ENCODE measurements around the gene CINP. TPM values are rescaled to one million over a fixed set of nuclear protein-coding genes. Genes with fewer than 3 reads are reported as not detected.
A peak's percentile ranks its signal among the peaks of the same experiment; 100 is the strongest.

CINP gene
- total and polyA plus RNA-seq, 2 of the 8 experiments (the other 6 are each of a cell fraction or from before 2014, with no cell fraction given), result 47.8 to 51.6 TPM

DNA sequence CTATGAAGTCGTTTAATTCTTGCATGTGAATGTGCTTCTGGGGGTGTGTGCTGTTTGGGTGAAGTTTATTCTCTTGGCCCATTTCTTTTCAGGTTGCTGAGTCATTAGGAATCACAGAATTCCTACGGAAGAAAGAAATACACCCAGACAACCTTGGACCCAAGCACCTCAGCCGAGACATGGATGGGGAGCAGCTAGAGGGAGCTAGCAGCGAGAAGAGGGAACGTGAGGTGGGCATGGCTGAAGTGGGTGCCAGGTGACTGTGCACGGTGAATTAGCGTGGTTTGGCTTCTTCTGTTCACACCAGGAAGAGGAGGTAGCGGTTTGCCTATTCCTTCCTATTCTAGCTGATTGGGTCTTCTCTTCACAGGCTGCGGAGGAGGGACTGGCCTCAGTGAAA, 24.0 kb downstream of the CINP start:
- POLR2A ChIA-PET (ENCODE audit: partially characterized antibody), result interaction anchor here (1.2 kb wide), 1 partner anchor 9 kb away, joined by 3 read pairs; no protein-coding TSS in a partner anchor

More for the DNA sequence above, 24.0 kb downstream of the CINP start:
- no peaks in the 10 kb centered on the region for H3K27me3 ChIP-seq (replicated peaks in 1 of 4; ENCODE audit: control insufficient read depth in 3 of 4, extremely low read depth in 1 of 4, insufficient read depth in 3 of 4, low read length in 3 of 4)
- H2BK20ac ChIP-seq (ENCODE audit: low read length), result no peak overlapping the region
- no peaks in the 10 kb centered on the region for H3K23me2 ChIP-seq (ENCODE audit: low read depth, low read length)
- no peaks in the 10 kb centered on the region; a peak in 1 of 7 replicates for H3K4me1 ChIP-seq (replicated peaks in 1 of 4; ENCODE audit: control insufficient read depth in 3 of 4, insufficient read depth in 4 of 4, low read length in 3 of 4)
- no peak overlapping the region; the same call in 1 of the 2 replicates for H2BK5ac ChIP-seq (ENCODE audit: low read depth, low read length)
- TF ChIP-seq, protein P1, sequence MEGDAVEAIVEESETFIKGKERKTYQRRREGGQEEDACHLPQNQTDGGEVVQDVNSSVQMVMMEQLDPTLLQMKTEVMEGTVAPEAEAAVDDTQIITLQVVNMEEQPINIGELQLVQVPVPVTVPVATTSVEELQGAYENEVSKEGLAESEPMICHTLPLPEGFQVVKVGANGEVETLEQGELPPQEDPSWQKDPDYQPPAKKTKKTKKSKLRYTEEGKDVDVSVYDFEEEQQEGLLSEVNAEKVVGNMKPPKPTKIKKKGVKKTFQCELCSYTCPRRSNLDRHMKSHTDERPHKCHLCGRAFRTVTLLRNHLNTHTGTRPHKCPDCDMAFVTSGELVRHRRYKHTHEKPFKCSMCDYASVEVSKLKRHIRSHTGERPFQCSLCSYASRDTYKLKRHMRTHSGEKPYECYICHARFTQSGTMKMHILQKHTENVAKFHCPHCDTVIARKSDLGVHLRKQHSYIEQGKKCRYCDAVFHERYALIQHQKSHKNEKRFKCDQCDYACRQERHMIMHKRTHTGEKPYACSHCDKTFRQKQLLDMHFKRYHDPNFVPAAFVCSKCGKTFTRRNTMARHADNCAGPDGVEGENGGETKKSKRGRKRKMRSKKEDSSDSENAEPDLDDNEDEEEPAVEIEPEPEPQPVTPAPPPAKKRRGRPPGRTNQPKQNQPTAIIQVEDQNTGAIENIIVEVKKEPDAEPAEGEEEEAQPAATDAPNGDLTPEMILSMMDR (IDR thresholded peaks at IDR 0.05; ENCODE audit: control extremely low read depth in 1 of 3, insufficient read depth in 1 of 3, low read depth in 1 of 3, low read length in 3 of 3), result peak; percentile 24 to 48 (median 35); a peak in 3 of 4 replicates
- no peak for TF ChIP-seq TBP (IDR thresholded peaks at IDR 0.05; ENCODE audit: low read depth, low read length)
- peak in 1 of 2 experiments; percentile 33; a peak in 1 of 4 replicates for TF ChIP-seq RAD21 (IDR thresholded peaks at IDR 0.05 in 1 of 2, conservative IDR thresholded peaks at IDR 0.05 in 1 of 2; ENCODE audit: low read depth in 2 of 2, low read length in 2 of 2)
- no peak for TF ChIP-seq BRCA1 (IDR thresholded peaks at IDR 0.05; ENCODE audit: low read depth, low read length)
- H3K79me2 ChIP-seq (ENCODE audit: control insufficient read depth in 1 of 2, insufficient read depth in 2 of 2, low read length in 2 of 2), result no peaks in the 10 kb centered on the region
- FAIRE-seq (no peak), DNase-seq (ENCODE audit: low read depth in 1 of 2, low spot score in 2 of 2) (no peak)
- H3K36me3 ChIP-seq (ENCODE audit: control insufficient read depth in 2 of 4, insufficient read depth in 4 of 4, low read length in 3 of 4), result peaks cover 2 to 22% (median 2%) of the 10 kb centered on the region in 4 experiments; a peak in 5 of 8 replicates
- CTCF ChIA-PET (ENCODE audit: partially characterized antibody), result interaction anchor here (1.1 to 2.7 kb wide), 5 partner anchors 10 to 160 kb away, joined by 3 to 8 read pairs (median 4); no protein-coding TSS in a partner anchor
- no peak overlapping the region for H2AFZ ChIP-seq (ENCODE audit: low read length)
- no peak overlapping the region for H4K5ac ChIP-seq (ENCODE audit: insufficient read length, low read depth, low read length)
- peak overlapping the region in 2 of 4 experiments; percentile 25 to 43; a peak in 2 of 7 replicates for H3K9ac ChIP-seq (replicated peaks in 1 of 4; ENCODE audit: extremely low read depth in 1 of 4, low read depth in 3 of 4, low read length in 3 of 4)
- H3K4ac ChIP-seq (replicated peaks; ENCODE audit: insufficient read length, low read depth, low read length), result no peak overlapping the region
- H3K18ac ChIP-seq (ENCODE audit: extremely low read depth, low read length), result no peak overlapping the region
- H3K23ac ChIP-seq (ENCODE audit: insufficient read length), result no peak overlapping the region
- no peak overlapping the region for H2BK12ac ChIP-seq (ENCODE audit: low read depth, low read length)
- no peak overlapping the region; the same call in 1 of the 2 replicates for H2BK15ac ChIP-seq (ENCODE audit: low read length)
- no peak overlapping the region for H4K91ac ChIP-seq (replicated peaks; ENCODE audit: insufficient read length, low read length)
- no peak overlapping the region for H3K4me2 ChIP-seq (ENCODE audit: insufficient read depth in 1 of 2, low read depth in 2 of 2, low read length in 2 of 2)
- H3K14ac ChIP-seq (ENCODE audit: insufficient read length), result no peak overlapping the region
- WGBS, 2 experiments (ENCODE audit: extremely low coverage in 1 of 2, insufficient coverage in 1 of 2, insufficient read length in 1 of 2, insufficient replicate concordance in 2 of 2, low coverage in 1 of 2, low lambda C conversion rate in 2 of 2, missing lambda C conversion rate in 1 of 2), result 88% methylated on average over 9 of the region's 9 CpGs; no CpG with 5 or more reads in 1 of the 2 experiments
- H3K27ac ChIP-seq (ENCODE audit: low read depth, low read length), result no peak overlapping the region
- H4K8ac ChIP-seq (ENCODE audit: extremely low read depth, insufficient read depth, low read length), result no peak overlapping the region; the same call in 1 of the 2 replicates
- no peak overlapping the region for H2AK5ac ChIP-seq (ENCODE audit: low read depth, low read length)
- H3K79me1 ChIP-seq (ENCODE audit: low read depth, low read length), result no peaks in the 10 kb centered on the region
- no peak overlapping the region for H2BK120ac ChIP-seq (replicated peaks; ENCODE audit: low read depth, low read length)
- H3K9me3 ChIP-seq (ENCODE audit: insufficient read depth in 2 of 2, low read depth in 1 of 2, low read length in 1 of 2), result no peaks in the 10 kb centered on the region
- no peak overlapping the region for H3K4me3 ChIP-seq (ENCODE audit: extremely low read depth in 1 of 4, insufficient read depth in 2 of 4, low read depth in 3 of 4, low read length in 4 of 4)
- H3K56ac ChIP-seq (replicated peaks; ENCODE audit: insufficient read length, low read depth, low read length), result no peak overlapping the region
- H4K20me1 ChIP-seq (replicated peaks in 1 of 2; ENCODE audit: control insufficient read depth in 1 of 2, insufficient read depth in 2 of 2, low read length in 2 of 2), result peaks cover 0 to 2% of the 10 kb centered on the region in 2 experiments
